Measurements from ENCODE around the gene NTRK2.

- TF ChIP-seq CTCF (IDR thresholded peaks at IDR 0.05) (no peak), POLR2A (IDR thresholded peaks at IDR 0.05) (no peak)
Observed at GRCh38 chr9:84744726-84745125, 75.2 kb downstream of the NTRK2 start.
